GM21515 (cell line): ENCODE results near the gene SNRNP25.

Experiments
- ATAC-seq: cut with Tn5 transposase; IDR thresholded peaks from one replicate; pipeline ENCODE4 v1.9.1; 2021; ENCODE audit not compliant: unreplicated experiment

The SNRNP25 gene

GRCh38 chr16:101586-101985 is 48.0 kb downstream of the SNRNP25 start:
- ATAC-seq, result no peak

DNA sequence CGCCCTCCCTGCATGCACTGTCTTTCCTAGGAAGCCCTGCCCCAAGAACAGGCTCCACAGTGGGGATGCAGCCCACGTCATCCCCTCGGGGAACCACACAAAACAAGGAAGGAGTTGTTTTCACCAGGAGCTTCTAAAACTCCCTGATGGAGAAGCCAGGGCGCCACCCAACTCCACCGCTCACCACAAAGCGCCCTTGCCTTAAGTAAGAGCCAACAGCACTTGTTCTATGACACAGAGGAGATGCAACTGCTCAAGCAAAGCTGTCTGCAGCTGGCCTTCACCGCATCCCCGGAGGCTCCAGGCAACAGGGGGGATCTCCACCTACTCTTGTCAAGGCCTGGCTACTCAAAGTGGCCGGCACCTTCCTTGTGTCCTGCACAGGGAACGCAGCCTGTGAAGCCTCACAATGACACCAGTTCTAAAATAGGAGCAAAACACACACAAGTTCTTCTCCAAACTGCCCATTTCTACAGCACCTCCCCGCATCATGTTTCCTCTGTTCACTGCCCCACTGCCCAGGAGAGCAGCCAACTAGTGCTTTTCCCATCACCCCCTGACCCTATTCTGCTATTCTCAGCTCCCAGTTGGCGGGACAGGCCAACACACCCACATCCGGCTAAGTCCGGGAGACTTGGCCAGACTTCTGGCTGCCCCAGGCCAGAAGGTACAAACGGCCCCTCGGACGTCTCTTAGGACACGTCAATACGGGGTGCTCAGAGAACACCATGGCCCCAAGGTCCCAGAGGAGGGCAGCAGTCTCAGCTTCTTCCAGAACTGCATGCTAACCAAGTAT is 48.6 kb downstream of the SNRNP25 start:
- no peak for ATAC-seq

DNA sequence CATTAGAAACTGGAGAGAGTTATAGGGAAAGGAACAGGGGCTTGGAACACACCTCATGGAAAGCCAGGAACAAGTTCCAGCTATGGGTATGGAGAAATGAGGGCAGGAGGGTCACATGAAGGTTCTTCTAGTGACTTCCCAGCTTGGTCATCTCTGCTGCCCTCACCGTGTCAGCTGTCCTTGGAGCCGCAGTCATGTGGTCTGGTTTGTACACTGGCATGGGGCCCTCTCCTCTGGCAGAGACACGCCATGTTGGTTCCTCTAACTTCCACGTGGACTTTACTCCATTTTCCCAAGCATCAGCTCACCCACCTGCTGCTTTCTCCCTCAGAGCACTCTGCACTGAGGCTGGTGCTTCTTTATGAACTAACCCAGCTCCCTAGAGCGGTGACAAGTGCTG is 50.7 kb downstream of the SNRNP25 start:
- ATAC-seq, result no peak

- no peak for ATAC-seq
Measured at GRCh38 chr16:104928-105327, 51.3 kb downstream of the SNRNP25 start.

DNA sequence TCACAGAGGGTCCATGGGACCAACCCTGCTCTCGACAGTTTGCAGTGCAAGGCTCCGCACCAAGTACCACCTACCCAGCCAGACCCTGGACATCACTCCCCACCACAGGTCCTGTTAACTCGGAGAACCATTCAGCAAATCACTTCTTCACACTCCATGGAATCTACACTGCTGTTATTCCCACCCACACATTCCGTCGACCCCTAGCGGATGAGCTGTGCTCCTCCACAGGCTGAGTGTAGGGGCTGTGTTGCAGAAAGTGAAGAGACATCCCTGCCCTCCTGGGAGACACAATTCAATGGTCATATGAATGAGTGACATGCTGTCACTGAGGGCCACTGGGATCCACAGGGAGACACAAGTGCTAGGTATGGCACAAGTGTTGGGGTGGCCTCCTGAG is 51.9 kb downstream of the SNRNP25 start:
- ATAC-seq, result no peak

DNA sequence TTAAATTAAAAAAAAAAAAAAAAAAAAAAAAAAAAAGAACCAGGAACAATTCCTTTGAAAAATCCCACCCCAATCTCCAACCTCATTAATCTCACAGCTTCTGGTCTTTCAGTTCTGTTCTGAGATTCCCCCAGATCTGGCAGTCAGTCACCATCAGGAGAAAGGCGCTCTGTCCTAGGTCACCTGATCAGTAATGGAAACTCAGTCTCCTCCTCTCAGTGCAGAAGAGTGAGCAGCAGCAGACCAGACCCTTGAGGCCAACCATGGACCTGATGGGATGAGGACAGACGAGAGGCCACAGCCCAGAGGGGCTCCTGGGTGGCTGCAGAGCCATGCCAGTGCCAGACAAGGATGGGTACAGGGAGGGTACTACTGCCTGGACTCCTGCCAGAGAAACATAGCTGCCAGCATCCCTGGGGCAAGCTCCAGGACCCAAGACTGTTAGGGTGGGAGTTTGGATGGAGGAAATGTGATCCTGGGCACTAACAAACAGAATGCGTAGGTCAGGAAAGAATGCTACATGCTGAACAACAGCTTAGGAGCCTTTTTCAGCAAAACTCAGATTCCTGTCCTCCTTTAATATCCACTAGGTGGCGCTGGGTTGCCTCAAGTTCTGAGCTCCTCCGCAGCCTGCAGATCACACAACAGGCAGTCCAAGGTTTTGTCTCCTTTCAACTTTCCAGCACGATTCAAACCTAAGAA is 53.1 kb downstream of the SNRNP25 start:
- no peak for ATAC-seq
